HG03521 (cell line): ENCODE measurements around the gene RCL1.

Source experiments
- ATAC-seq: cut with Tn5 transposase; IDR thresholded peaks from one replicate; pipeline ENCODE4 v1.9.1; 2021; ENCODE audit warnings: mild to moderate bottlenecking, moderate library complexity; ENCODE audit not compliant: unreplicated experiment

RCL1 gene

GRCh38 chr9:4805191-4805918 is 12.6 kb downstream of the RCL1 start:
- no peak for ATAC-seq

- ATAC-seq: no peak
Observed at GRCh38 chr9:4810565-4810964, 17.8 kb downstream of the RCL1 start.

- ATAC-seq: no peak
Observed at GRCh38 chr9:4811824-4812223, 19.1 kb downstream of the RCL1 start.

- ATAC-seq: no peak
Observed at GRCh38 chr9:4812858-4813257, 20.1 kb downstream of the RCL1 start.

- no peak for ATAC-seq
Observed at GRCh38 chr9:4814913-4815312, 22.2 kb downstream of the RCL1 start.

- ATAC-seq: no peak
Observed at GRCh38 chr9:4815381-4815956, 22.7 kb downstream of the RCL1 start.

GRCh38 chr9:4820168-4820567 is 27.4 kb downstream of the RCL1 start:
- ATAC-seq: no peak

GRCh38 chr9:4821133-4821532 is 28.4 kb downstream of the RCL1 start:
- ATAC-seq: no peak

GRCh38 chr9:4822057-4822456 is 29.3 kb downstream of the RCL1 start:
- no peak for ATAC-seq

- no peak for ATAC-seq
Observed at GRCh38 chr9:4826417-4827166, 33.8 kb downstream of the RCL1 start.

- ATAC-seq: no peak
Observed at GRCh38 chr9:4827224-4827623, 34.5 kb downstream of the RCL1 start.

- ATAC-seq: no peak
Observed at GRCh38 chr9:4828761-4829160, 36.0 kb downstream of the RCL1 start.

- ATAC-seq: no peak
Observed at GRCh38 chr9:4829969-4830368, 37.2 kb downstream of the RCL1 start.

GRCh38 chr9:4830699-4831098 is 38.0 kb downstream of the RCL1 start:
- ATAC-seq: no peak

GRCh38 chr9:4831119-4831518 is 38.4 kb downstream of the RCL1 start:
- no peak for ATAC-seq

- no peak for ATAC-seq
Observed at GRCh38 chr9:4831944-4832343, 39.2 kb downstream of the RCL1 start.

GRCh38 chr9:4832786-4833579 is 40.2 kb downstream of the RCL1 start:
- ATAC-seq: no peak

GRCh38 chr9:4833781-4834560 is 41.2 kb downstream of the RCL1 start:
- ATAC-seq: no peak

- no peak for ATAC-seq
Observed at GRCh38 chr9:4836676-4837075, 43.9 kb downstream of the RCL1 start.
